ENCODE measurements around the gene ZNF804A. TPM values are rescaled to one million over a fixed set of nuclear protein-coding genes. Genes with fewer than 3 reads are reported as not detected.

ZNF804A gene
- total and polyA plus RNA-seq, 2 of the 8 experiments (the other 6 are each of a cell fraction or from before 2014, with no cell fraction given), result 0.02 TPM; not detected in 1

- TF ChIP-seq CTCF (IDR thresholded peaks at IDR 0.05; ENCODE audit: control extremely low read depth in 1 of 3, insufficient read depth in 1 of 3, low read depth in 1 of 3, low read length in 3 of 3), result no peak
- no peak for TF ChIP-seq TAF7 (optimal IDR thresholded peaks at IDR 0.05; ENCODE audit: borderline replicate concordance, low read depth, low read length)
- no peak for TF ChIP-seq BCL11A (IDR thresholded peaks at IDR 0.05; ENCODE audit: low read depth in 2 of 2, low read length in 2 of 2)
These were observed 56.6 kb downstream of the ZNF804A start (continued) for GRCh38 chr2:184654945-184655344.

Data from H1 (cell line).